Thymus (tissue), 11 donors: ENCODE data around the gene FGF14. TPM values are rescaled to one million over a fixed set of nuclear protein-coding genes. Genes with fewer than 3 reads are reported as not detected.

Experiments used
- DNase-seq, 9 donors: peaks; one replicate each; pipeline ENCODE4 v3.0.0-alpha.2; 2013; ENCODE audit warnings: low spot score in 9 of 9, low read depth in 6 of 9, missing footprints in 1 of 9
- H3K27ac ChIP-seq, 2 donors: one replicate each; pipeline ENCODE4 v1.5.1; 2013; ENCODE audit warnings: control low read depth in 1 of 2, low read depth in 1 of 2, low read length in 1 of 2, mild to moderate bottlenecking in 1 of 2, moderate library complexity in 1 of 2
- H3K27me3 ChIP-seq, 2 donors: one replicate each; pipeline ENCODE4 v1.5.1; 2013; ENCODE audit warnings: low read length in 1 of 2; ENCODE audit not compliant: control insufficient read depth in 2 of 2, insufficient read depth in 1 of 2
- H3K36me3 ChIP-seq, 2 donors: one replicate each; pipeline ENCODE4 v1.5.1; 2013; ENCODE audit warnings: low read length in 1 of 2, mild to moderate bottlenecking in 1 of 2, moderate library complexity in 1 of 2; ENCODE audit not compliant: control insufficient read depth in 2 of 2, insufficient read depth in 2 of 2
- H3K4me1 ChIP-seq, 2 donors: one replicate each; pipeline ENCODE4 v1.5.1; 2013; ENCODE audit warnings: low read length in 2 of 2; ENCODE audit not compliant: control insufficient read depth in 2 of 2, insufficient read depth in 2 of 2
- H3K4me3 ChIP-seq, 2 donors: one replicate each; pipeline ENCODE4 v1.5.1; 2013; ENCODE audit warnings: low read length in 2 of 2, control low read depth in 1 of 2, mild to moderate bottlenecking in 1 of 2
- H3K9me3 ChIP-seq, 2 donors: one replicate each; pipeline ENCODE4 v1.5.1; 2013; ENCODE audit warnings: low read length in 1 of 2, mild to moderate bottlenecking in 1 of 2; ENCODE audit not compliant: control insufficient read depth in 2 of 2, insufficient read depth in 1 of 2
- WGBS: extraction: QIAGEN DNeasy Blood & Tissue Kit; methylation state at CpG from one replicate; pipeline ENCODE4 v1.1.7; 2013; 5-methylcytosine and 5-hydroxymethylcytosine counted together
- polyA plus RNA-seq: library from polyadenylated mRNA; stranded (reverse); fragments of 200-250 nt; gene quantifications from one replicate; pipeline ENCODE4 v1.2.3, GENCODE V29; 2013
- total RNA-seq: library from RNA; stranded (reverse); fragments of 120-200 nt; gene quantifications from one replicate; pipeline ENCODE4 v1.2.4, GENCODE V29; 2013
- donor health status: healthy.

Gene FGF14
- total and polyA plus RNA-seq, 2 donors: 0.05 to 0.14 TPM

DNA sequence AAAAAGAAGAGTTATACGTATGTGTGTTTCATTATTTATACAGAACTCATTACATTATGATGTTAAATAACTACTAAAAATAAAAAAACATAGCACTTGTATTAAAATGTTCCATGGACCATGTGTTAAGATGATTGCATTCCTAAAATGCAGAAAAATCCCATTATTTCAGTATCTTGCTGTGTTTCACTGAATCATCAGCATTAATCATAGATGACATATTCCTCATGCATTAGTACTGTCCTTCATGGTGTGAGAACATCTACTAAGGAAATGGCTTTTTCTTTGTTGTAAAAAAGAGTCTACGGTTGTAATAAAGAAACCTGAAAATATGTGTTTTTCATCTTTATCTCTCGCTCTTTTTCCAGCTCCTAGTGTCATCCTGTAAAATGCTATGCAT lies 416.5 kb downstream of the FGF14 start:
- no peak overlapping the region for H3K4me3 ChIP-seq
- DNase-seq: no peak
- H3K27ac ChIP-seq: no peak overlapping the region
- no peaks in the 10 kb centered on the region for H3K9me3 ChIP-seq
- no peaks in the 10 kb centered on the region for H3K27me3 ChIP-seq
- H3K4me1 ChIP-seq: no peaks in the 10 kb centered on the region
- H3K36me3 ChIP-seq: no peaks in the 10 kb centered on the region
- WGBS: 87% methylated on average over 3 of the region's 3 CpGs

DNA sequence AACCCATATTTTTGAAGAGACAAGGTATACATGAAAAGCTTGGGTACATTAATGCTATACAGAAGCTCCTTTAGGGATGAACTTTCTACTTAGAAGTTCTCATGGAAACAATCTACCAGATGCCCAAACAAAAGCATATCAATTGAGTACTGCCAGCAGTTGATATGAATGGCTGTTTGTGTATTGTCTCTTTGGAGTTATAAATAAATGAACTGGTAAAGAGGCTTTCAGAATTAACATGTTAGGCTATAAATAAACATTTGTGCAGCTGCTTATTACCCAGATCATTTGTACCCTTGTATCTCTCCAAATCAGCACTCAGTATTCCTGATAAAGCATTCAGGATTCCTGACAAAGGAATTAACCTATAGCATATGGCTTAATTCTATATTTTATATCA lies 418.9 kb downstream of the FGF14 start:
- Histone ChIP-seq H3K4me3 (no peak overlapping the region), H3K9me3 (no peaks in the 10 kb centered on the region), H3K4me1 (no peaks in the 10 kb centered on the region), H3K27me3 (no peaks in the 10 kb centered on the region), H3K36me3 (no peaks in the 10 kb centered on the region), H3K27ac (no peak overlapping the region)
- no peak for DNase-seq

DNA sequence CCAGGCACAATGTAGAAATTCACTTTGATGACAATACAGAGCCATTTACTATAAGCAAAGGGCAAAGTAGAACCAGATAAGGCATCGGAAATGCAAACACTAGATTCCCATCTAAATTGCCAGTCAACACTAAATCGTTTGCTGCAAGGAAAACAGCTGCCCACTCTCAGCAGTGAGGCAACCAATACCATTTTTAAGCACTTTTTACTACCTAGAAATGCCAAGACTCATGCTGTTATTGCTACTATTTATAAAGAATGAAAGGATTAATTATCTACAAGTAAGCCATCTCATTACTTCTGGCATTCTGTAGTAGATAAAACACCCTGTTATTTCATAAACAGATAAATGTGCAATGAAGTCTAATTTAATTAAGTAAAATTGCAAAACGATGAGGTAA lies 422.0 kb downstream of the FGF14 start:
- no peaks in the 10 kb centered on the region for H3K4me1 ChIP-seq
- H3K27ac ChIP-seq: no peak overlapping the region
- no peaks in the 10 kb centered on the region for H3K36me3 ChIP-seq
- no peak for DNase-seq
- no peaks in the 10 kb centered on the region for H3K27me3 ChIP-seq
- WGBS: 35% methylated on average over 3 of the region's 3 CpGs
- no peak overlapping the region for H3K4me3 ChIP-seq
- H3K9me3 ChIP-seq: no peaks in the 10 kb centered on the region

DNA sequence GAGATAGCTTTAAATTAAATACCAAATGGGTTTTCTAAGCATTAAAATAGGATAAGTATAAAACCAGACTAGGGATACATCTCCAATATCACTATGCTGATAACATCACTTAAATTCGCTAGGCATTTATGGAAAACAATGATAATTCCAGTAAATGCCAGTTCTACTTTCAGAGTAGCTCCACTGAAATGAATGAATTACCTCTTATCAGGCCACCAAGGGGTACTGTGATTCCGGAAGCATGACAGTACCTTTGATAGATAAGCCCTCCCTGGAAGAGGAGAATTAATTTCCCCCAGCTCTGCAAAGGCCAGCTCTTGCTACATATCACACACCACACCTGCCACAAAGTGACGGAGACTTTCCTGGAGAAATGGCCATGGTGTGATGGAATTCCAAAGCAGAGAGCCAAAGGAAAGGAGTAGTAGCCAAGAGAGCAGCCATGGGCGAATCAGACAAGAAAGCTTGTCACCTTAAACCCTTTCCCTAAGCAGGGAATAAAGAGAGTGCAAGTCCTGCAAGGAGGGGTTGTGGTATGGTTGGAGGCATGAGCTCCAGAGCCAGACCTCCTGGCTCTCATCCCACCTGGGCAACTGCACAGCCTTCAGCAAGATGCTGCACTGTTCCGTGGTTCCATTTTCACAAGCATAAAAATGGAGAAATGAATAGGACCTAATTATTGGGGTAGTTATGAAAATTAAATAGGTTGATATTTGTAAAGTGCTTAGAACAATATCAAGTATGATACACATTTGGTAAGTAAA lies 423.1 kb downstream of the FGF14 start:
- Histone ChIP-seq H3K27me3 (no peaks in the 10 kb centered on the region), H3K27ac (no peak overlapping the region), H3K9me3 (no peaks in the 10 kb centered on the region), H3K4me1 (no peaks in the 10 kb centered on the region), H3K36me3 (no peaks in the 10 kb centered on the region), H3K4me3 (no peak overlapping the region)
- 56% methylated on average over 5 of the region's 5 CpGs for WGBS
- DNase-seq: no peak

DNA sequence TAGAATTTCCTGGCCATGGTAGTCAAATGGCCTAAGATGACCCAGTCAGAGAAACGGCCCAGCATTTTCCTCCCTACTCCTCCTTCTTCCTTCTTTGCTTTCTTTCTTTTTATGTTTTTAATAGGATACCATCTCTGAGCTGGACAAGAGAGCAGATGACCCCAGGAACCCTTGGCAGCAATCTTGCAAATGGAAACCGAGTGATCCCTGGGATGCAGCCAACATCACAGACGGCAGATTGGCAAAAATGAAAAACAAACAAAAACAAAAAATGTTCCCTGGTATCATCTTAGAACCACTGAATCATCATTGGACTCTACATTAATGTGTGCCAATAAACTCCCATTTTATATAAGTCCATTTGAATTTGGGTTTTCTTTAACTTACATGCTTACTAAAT lies 424.4 kb downstream of the FGF14 start:
- H3K27ac ChIP-seq: no peak overlapping the region

DNA sequence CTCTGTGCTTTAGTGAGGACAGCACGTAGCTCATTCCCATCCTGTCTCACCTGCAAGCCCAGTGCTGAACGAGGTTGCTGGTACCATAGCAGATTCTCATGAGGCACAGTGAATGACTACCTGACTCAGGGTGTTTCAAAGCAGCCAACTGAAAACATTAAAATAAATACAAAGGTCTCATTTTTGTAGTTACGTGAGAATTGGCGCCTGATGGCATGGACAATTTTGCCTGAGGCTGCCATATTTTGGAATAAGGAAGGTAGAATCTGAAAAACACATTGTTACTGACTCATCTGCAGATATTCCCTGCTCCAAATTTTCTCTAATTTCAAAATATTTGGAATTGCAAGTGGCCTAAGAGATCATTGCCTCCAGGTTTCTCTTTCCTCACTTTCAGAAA lies 429.7 kb downstream of the FGF14 start:
- Histone ChIP-seq H3K36me3 (no peaks in the 10 kb centered on the region), H3K4me1 (no peaks in the 10 kb centered on the region), H3K27me3 (no peaks in the 10 kb centered on the region), H3K27ac (no peak overlapping the region), H3K9me3 (no peaks in the 10 kb centered on the region), H3K4me3 (no peak overlapping the region)
- DNase-seq: no peak
- 89% methylated on average over 4 of the region's 4 CpGs for WGBS

More for the DNA sequence above, 424.4 kb downstream of the FGF14 start:
- Histone ChIP-seq H3K4me3 (no peak overlapping the region), H3K9me3 (no peaks in the 10 kb centered on the region), H3K36me3 (no peaks in the 10 kb centered on the region), H3K4me1 (no peaks in the 10 kb centered on the region), H3K27me3 (no peaks in the 10 kb centered on the region)
- no peak for DNase-seq
- WGBS: 82% methylated on average over 3 of the region's 3 CpGs

GRCh38 chr13:101970341-101970740 lies 431.5 kb downstream of the FGF14 start:
- Histone ChIP-seq H3K27me3 (no peaks in the 10 kb centered on the region), H3K4me3 (no peak overlapping the region), H3K27ac (no peak overlapping the region), H3K36me3 (no peaks in the 10 kb centered on the region), H3K4me1 (no peaks in the 10 kb centered on the region), H3K9me3 (no peaks in the 10 kb centered on the region)
- no peak for DNase-seq
- 73% methylated on average over 2 of the region's 2 CpGs for WGBS

GRCh38 chr13:101967781-101968180 lies 434.1 kb downstream of the FGF14 start:
- Histone ChIP-seq H3K27me3 (no peaks in the 10 kb centered on the region), H3K27ac (no peak overlapping the region), H3K4me3 (no peak overlapping the region), H3K36me3 (no peaks in the 10 kb centered on the region), H3K9me3 (no peaks in the 10 kb centered on the region), H3K4me1 (no peaks in the 10 kb centered on the region)
- DNase-seq: no peak

DNA sequence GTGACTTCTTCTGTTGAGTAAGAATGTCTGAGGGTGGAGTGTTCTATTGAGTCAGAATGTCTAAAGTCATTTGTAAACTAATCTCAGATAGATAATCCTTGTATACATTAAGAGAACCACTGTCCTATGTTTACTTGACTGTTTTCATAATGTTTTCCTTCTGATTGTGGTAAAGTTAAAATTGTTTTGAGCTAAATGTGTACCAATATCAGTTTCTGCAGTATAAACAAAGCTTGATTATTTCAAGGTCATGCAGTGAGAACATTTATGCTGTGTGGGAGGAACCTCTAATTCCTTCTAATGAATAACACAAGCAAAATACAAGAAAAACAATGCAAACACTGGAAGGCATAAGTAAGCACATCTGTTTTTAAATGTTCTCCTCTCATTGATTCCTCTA lies 434.6 kb downstream of the FGF14 start:
- H3K9me3 ChIP-seq: no peaks in the 10 kb centered on the region
- H3K27me3 ChIP-seq: no peaks in the 10 kb centered on the region
- no peaks in the 10 kb centered on the region for H3K4me1 ChIP-seq
- DNase-seq: no peak
- no peaks in the 10 kb centered on the region for H3K36me3 ChIP-seq
- no peak overlapping the region for H3K27ac ChIP-seq
- H3K4me3 ChIP-seq: no peak overlapping the region

- Histone ChIP-seq H3K9me3 (no peaks in the 10 kb centered on the region), H3K36me3 (no peaks in the 10 kb centered on the region), H3K4me3 (no peak overlapping the region), H3K27me3 (no peaks in the 10 kb centered on the region), H3K4me1 (no peaks in the 10 kb centered on the region), H3K27ac (no peak overlapping the region)
- 69% methylated on average over 5 of the region's 5 CpGs for WGBS
- no peak for DNase-seq
Measured at GRCh38 chr13:101965096-101965495, 436.8 kb downstream of the FGF14 start.
